ENCODE measurements around the gene PCDH9.

DNA sequence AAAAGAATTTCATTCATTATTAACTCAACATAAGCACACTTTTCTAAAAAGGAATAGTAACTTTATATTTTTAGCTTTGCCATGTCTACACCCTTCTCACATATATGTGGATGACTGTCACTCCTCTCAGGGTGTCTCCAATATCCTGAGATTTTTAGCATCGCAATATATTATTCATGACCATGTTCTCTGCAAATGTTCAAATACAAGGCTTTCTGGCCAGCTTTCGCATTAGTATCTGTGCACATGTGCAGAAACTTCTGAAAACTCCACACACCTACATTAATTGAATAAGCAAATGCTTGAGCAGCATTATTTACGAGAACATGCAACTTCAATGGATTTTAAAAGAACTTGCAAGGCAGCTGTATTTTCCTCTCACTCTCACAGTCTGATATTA, 334.8 kb downstream of the PCDH9 start:
- TF ChIP-seq NRF1 (IDR thresholded peaks at IDR 0.05; ENCODE audit: low read depth, low read length) (no peak), TAF1 (IDR thresholded peaks at IDR 0.05; ENCODE audit: borderline replicate concordance, low read depth, low read length) (no peak), TEAD4 (IDR thresholded peaks at IDR 0.05; ENCODE audit: borderline replicate concordance, insufficient read depth) (no peak), EP300 (IDR thresholded peaks at IDR 0.05; ENCODE audit: borderline replicate concordance in 1 of 2, low read depth in 1 of 2, low read length in 1 of 2) (no peak), POLR2AphosphoS5 (IDR thresholded peaks at IDR 0.05; ENCODE audit: low read depth, low read length) (no peak), JUND (IDR thresholded peaks at IDR 0.05) (no peak), SMC3 (IDR thresholded peaks at IDR 0.05; ENCODE audit: low read depth, low read length) (no peak)
- TF ChIP-seq, protein P1, sequence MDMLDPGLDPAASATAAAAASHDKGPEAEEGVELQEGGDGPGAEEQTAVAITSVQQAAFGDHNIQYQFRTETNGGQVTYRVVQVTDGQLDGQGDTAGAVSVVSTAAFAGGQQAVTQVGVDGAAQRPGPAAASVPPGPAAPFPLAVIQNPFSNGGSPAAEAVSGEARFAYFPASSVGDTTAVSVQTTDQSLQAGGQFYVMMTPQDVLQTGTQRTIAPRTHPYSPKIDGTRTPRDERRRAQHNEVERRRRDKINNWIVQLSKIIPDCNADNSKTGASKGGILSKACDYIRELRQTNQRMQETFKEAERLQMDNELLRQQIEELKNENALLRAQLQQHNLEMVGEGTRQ (IDR thresholded peaks at IDR 0.05; ENCODE audit: borderline replicate concordance, low read depth, low read length) = no peak
- TF ChIP-seq, protein P2, sequence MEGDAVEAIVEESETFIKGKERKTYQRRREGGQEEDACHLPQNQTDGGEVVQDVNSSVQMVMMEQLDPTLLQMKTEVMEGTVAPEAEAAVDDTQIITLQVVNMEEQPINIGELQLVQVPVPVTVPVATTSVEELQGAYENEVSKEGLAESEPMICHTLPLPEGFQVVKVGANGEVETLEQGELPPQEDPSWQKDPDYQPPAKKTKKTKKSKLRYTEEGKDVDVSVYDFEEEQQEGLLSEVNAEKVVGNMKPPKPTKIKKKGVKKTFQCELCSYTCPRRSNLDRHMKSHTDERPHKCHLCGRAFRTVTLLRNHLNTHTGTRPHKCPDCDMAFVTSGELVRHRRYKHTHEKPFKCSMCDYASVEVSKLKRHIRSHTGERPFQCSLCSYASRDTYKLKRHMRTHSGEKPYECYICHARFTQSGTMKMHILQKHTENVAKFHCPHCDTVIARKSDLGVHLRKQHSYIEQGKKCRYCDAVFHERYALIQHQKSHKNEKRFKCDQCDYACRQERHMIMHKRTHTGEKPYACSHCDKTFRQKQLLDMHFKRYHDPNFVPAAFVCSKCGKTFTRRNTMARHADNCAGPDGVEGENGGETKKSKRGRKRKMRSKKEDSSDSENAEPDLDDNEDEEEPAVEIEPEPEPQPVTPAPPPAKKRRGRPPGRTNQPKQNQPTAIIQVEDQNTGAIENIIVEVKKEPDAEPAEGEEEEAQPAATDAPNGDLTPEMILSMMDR (IDR thresholded peaks at IDR 0.05) = no peak
- TF ChIP-seq, protein P3, sequence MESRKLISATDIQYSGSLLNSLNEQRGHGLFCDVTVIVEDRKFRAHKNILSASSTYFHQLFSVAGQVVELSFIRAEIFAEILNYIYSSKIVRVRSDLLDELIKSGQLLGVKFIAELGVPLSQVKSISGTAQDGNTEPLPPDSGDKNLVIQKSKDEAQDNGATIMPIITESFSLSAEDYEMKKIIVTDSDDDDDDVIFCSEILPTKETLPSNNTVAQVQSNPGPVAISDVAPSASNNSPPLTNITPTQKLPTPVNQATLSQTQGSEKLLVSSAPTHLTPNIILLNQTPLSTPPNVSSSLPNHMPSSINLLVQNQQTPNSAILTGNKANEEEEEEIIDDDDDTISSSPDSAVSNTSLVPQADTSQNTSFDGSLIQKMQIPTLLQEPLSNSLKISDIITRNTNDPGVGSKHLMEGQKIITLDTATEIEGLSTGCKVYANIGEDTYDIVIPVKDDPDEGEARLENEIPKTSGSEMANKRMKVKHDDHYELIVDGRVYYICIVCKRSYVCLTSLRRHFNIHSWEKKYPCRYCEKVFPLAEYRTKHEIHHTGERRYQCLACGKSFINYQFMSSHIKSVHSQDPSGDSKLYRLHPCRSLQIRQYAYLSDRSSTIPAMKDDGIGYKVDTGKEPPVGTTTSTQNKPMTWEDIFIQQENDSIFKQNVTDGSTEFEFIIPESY (IDR thresholded peaks at IDR 0.05; ENCODE audit: borderline replicate concordance, low read depth) = no peak
- TF ChIP-seq, protein P4, sequence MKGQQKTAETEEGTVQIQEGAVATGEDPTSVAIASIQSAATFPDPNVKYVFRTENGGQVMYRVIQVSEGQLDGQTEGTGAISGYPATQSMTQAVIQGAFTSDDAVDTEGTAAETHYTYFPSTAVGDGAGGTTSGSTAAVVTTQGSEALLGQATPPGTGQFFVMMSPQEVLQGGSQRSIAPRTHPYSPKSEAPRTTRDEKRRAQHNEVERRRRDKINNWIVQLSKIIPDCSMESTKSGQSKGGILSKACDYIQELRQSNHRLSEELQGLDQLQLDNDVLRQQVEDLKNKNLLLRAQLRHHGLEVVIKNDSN (IDR thresholded peaks at IDR 0.05; ENCODE audit: borderline replicate concordance, low read depth) = no peak
- TF ChIP-seq, protein P5, sequence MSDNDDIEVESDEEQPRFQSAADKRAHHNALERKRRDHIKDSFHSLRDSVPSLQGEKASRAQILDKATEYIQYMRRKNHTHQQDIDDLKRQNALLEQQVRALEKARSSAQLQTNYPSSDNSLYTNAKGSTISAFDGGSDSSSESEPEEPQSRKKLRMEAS (IDR thresholded peaks at IDR 0.05; ENCODE audit: low read depth) = no peak

All from SK-N-SH (cell line).